GM19025 (cell line): ENCODE data around the gene ARMC10.
A peak's percentile ranks its signal among the peaks of the same experiment; 100 is the strongest.
"Not testable (repeated sequence)": the region's sequence is repeated elsewhere in the genome, so short reads cannot be mapped to it uniquely, and the experiment has no call there.

ENCODE experiments used
- ATAC-seq: cut with Tn5 transposase; IDR thresholded peaks from one replicate; pipeline ENCODE4 v1.9.1; 2021; ENCODE audit warnings: mild to moderate bottlenecking, low read depth, moderate library complexity; ENCODE audit not compliant: unreplicated experiment

Gene ARMC10

DNA sequence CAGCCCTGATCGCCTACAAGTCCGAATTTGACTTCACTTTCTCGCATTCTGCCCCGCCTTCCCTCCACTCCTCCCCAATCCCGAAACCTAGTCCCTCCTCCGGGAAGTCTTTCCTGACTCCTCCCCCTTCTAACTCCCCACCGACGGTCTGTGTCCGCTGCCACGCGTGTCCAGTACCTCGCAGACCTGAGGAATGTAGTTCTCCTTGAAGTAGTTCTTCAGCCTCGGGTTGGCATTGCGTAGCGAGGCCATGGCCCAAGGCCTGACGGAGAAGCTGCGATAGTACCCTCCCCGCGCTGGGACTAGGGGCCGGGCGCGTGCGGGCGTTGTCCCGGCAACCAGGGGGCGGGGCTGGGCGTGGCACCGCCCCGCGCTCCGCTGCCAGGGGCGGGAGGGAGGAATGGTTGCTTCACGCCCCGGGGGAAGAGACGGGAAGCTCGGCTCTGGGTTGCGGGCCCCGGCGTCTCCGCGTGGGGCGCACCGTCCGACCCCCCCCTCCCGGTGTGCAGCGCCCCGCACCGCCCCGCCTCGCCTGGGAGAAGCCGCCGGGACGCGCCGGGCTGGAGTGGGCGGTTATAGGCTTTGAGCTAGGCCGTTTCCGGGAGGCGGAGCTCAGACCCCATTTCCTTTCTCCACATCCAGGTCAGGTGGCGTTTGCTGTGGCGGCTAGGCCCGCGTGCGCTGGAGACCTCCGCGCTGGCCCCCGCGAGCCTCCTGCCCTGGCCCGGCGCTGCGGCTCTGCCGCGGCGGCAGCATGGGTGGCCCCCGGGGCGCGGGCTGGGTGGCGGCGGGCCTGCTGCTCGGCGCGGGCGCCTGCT is at the start of gene ARMC10, which contains the start of gene FBXL13:
ARMC10 (plus strand) TSS at position 622 of the 818 bp plus-strand sequence; CDS start at position 755, 133 bp downstream.
FBXL13 (minus strand) TSS at position 278 of the 818 bp plus-strand sequence.
- peak; percentile 92 for ATAC-seq

DNA sequence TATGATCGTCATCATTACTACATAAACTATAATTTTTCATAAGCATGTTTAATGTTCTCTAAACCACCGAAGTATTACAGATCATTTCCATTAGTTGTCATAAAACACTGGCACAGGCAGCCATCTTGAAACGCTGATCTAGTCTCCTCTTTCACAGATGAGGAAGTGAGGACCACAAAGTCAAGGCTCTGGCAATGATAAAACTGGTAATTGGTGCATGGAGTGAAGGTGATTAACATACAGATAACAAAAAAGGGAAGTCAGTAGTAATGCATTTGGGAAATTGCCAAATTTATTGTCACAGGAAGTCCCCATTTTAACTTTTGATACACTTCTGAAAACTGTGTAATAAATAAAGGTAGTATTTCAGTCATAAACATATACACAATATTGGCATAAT is 49.6 kb upstream of the ARMC10 start:
- no peak for ATAC-seq

GRCh38 chr7:103031024-103031423 is 43.9 kb upstream of the ARMC10 start:
- ATAC-seq: no peak

DNA sequence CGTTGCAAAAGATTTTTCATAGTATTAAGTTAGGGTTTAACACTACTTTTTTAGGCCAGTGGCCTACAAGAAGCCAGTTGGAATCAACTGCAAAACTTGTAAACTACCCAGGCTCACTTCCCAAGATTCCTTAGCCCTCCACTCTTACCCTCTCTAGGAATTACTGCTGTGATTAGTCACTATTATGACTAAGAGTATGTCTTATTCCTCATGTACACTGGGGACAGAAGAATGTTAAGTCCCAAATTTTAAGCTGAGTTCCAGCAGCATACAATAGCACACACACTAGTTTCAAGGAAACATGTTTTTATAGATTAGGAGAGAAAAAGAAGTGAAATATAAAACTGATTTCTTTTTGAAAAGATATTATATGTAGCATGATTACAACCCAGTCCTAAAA is 43.2 kb upstream of the ARMC10 start:
- ATAC-seq: no peak

- ATAC-seq: not testable (repeated sequence)
Observed at GRCh38 chr7:103034318-103034717, 40.6 kb upstream of the ARMC10 start.

DNA sequence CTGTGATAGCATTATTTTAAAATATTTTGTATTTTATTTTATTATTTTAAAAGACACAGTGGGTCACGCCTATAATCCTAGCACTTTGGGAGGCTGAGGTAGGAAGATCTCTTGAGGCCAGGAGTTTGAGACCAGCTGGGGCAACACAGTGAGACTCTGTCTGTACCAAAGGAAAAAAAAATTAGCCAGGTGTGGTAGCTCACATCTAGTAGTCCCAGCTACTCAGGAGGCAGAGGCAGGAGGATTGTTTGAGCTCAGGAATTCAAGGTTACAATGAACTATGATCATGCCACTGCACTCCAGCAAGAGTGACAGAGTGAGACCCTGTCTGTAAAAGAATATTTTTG is 37.5 kb upstream of the ARMC10 start:
- ATAC-seq: no peak

- not testable (repeated sequence) for ATAC-seq
Observed at GRCh38 chr7:103037823-103038739, 36.9 kb upstream of the ARMC10 start.

DNA sequence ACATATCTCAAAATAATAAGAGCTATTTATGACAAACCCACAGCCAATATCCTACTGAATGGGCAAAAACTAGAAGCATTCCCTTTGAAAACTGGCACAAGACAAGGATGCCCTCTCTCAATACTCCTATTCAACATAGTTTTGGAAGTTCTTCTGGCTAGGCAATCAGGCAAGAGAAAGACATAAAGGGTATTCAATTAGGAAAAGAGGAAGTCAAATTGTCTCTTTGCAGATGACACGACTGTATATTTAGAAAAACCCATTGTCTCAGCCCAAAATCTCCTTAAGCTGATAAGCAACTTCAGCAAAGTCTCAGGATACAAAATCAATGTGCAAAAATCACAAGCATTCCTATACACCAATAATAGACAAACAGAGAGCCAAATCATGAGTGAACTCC is 33.1 kb upstream of the ARMC10 start:
- ATAC-seq: not testable (repeated sequence)

DNA sequence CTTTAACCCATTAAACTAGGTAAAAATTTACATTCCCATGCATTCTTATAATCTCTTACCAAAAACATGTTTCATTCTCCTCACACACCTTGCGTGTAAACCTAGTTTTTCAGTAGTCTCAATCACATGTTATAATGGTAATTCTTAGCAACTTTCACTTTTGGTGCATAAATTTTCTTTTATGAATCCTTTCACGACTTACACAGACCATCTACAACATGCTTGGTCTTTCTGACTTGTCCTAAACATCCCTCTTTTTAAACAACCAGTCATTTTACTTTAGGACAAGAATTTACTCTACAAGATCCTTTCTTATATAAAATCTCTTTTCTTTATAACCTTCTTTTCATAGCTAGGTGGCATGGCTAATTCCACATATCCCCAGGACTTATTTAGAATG is 26.1 kb upstream of the ARMC10 start:
- ATAC-seq: no peak

GRCh38 chr7:103051519-103051918 is 23.4 kb upstream of the ARMC10 start:
- no peak for ATAC-seq

- not testable (repeated sequence) for ATAC-seq
Observed at GRCh38 chr7:103056006-103056405, 18.9 kb upstream of the ARMC10 start.

GRCh38 chr7:103058122-103058521 is 16.8 kb upstream of the ARMC10 start:
- ATAC-seq: no peak

- no peak for ATAC-seq
Observed at GRCh38 chr7:103059471-103059870, 15.5 kb upstream of the ARMC10 start.

- ATAC-seq: no peak
Observed at GRCh38 chr7:103063895-103064294, 11.0 kb upstream of the ARMC10 start.

DNA sequence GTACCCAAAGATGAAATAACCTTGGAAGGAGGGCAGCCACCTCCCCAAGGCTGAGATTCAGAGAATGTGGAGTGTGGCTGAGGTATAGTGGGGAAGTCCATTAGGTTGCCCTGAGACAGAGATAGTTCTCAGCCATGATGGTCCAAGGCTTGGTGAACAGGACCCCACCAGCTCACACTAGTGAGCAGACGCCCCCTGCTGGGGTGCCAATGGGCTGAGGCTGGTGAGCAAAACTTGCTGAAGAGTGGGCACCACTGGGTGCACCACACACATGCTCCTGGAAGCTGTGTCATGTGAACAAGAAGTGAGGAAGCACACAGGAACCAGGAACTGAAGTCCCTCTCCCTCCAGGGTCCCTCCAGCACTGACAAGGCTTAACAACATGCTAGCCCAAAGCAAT is 9.3 kb upstream of the ARMC10 start:
- no peak for ATAC-seq

DNA sequence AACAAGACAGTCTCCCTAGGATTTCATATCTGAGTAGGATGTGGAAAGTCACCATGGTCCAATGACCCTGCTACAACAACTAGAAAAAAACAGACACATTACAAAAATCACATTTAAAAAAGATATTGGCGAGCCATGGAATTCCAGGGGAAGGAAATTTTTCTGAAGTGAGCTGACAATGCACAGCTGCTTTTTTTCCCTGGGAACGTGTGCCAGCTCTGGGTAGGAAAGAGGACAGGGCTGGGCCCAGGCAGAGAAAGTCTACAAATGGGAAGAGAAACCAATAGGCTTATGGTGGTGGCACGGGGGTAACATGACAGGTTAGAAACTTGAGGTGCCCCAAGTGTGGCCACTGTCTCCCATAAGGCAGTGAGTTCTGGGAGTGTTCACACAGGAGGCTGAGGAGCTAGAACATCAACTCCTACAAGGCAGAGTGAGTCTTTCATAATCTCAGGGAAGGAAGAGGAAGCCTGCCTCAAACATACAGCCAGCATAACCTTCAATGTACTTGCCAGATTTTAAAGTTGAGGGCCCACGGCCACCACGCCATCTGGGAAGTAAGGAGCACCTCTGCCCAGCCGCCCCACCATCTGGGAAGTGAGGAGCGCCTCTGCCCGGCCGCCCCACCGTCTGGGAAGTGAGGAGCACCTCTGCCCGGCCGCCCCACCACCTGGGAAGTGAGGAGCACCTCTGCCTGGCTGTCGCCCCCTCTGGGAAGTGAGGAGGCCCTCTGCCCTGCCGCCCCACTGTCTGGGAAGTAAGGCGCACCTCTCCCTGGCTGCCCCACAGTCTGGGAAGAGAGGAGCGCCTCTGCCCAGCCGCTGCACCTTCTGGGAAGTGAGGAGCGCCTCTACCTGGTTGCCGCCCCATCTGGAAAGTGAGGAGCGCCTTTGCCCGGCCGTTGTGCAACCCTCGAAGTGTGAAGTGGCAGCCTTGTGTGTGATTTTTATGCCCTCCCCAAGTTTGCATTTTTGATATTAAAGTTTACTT is 6.2 kb upstream of the ARMC10 start:
- no peak for ATAC-seq

DNA sequence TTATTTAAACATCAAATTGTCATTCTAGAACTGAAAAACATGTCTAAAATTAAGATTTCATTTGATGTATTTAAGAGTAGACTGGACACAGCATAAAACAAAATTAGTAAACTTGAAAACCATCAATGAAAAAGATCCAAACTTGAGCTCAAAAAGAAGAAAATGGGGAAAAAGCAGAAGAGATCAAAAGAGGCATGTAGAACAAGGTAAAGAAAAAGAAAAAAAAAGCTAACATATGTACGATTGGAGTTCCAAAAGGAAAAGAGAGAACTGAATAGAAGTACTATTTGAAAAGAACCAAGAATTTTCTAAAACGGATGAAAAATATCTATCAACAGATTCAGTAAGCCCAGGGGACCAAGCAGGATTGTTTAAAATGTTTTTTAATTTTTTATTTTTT is 3.9 kb upstream of the ARMC10 start:
- no peak for ATAC-seq

DNA sequence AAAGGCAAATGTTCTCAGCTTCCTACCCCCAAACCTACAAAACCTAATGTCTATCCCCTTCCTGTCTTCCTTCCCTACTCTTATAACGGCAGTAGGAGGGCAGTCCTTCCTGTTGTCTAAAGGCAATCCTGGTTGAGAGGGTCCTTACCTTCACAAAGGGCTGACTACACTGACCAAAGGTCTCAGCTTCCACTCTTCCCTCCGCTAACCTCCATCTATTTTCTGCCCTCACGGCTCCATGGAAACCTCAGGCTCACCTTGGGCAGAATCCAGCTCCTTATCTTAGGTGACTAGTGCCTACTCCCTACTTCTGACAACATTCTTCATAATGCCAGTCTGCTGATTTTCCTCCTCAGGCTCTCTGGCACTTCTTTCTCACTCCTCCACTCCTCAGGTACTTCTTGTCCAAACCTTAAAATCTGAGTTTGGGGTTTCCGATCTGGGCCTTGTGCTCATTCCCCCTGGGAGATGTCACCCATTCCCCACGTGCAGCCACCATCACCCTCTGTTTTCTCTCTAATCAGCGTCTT is 886 bp upstream of the ARMC10 start:
- no peak for ATAC-seq

DNA sequence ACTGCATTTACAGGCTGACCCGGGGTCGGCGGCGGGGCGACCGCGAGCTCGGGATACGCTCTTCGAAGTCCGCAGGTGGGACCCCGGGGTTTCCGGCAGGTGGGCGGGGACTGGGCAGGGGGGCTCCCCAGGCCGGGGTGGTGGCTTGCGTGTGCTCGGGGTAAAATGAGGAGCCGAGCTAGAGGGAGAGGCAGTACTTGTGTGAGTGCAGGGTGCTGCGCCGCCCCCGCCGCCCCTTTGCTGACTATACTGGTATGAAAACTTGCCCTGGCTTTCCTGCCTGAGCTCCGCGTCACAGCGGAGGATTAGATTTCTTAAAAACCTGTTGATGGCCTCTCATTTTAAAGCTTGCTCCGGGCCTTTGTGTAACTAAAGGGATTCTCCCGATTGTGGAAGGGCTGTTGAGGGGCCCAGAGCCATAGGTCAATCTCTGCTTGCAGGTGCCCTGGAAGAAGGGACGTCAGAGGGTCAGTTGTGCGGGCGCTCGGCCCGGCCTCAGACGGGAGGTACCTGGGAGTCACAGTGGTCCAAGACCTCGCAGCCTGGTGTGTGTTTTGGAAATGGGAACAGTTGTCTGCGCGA is 488 bp downstream of the ARMC10 start:
- peak; percentile 29 for ATAC-seq

GRCh38 chr7:103076764-103077163 is 1.8 kb downstream of the ARMC10 start:
- no peak for ATAC-seq
